ENCODE data around the gene ATP2B3. TPM values are rescaled to one million over a fixed set of nuclear protein-coding genes. Genes with fewer than 3 reads are reported as not detected.

The ATP2B3 gene
- total RNA-seq, 2 donors from 2014 or later = not detected

- H3K27me3 ChIP-seq = no peaks in the 10 kb centered on the region
- TF ChIP-seq CTCF (IDR thresholded peaks at IDR 0.05) = no peak
- no peak for TF ChIP-seq POLR2A (IDR thresholded peaks at IDR 0.05)
- no peak for DNase-seq
- H3K4me1 ChIP-seq = no peaks in the 10 kb centered on the region
- H3K27ac ChIP-seq = no peak overlapping the region
- no peak overlapping the region for H3K4me3 ChIP-seq
- intact Hi-C loops (cut with DNase I) = no loop called here
- H3K36me3 ChIP-seq (replicated peaks in 1 of 2; ENCODE audit: insufficient read depth in 1 of 2, low read depth in 2 of 2) = no peaks in the 10 kb centered on the region
- no peak for ATAC-seq
- H3K9me3 ChIP-seq = no peaks in the 10 kb centered on the region
- WGBS, 2 donors = 55% methylated on average over 4 of the region's 10 CpGs; no CpG with 5 or more reads in 1 of the 2 donors
Observed at GRCh38 chrX:153526801-153527200, 9.4 kb downstream of the ATP2B3 start.

- no peak overlapping the region for H3K4me3 ChIP-seq
- no peak for TF ChIP-seq POLR2A (IDR thresholded peaks at IDR 0.05)
- TF ChIP-seq CTCF (IDR thresholded peaks at IDR 0.05) = no peak
- H3K4me1 ChIP-seq = no peaks in the 10 kb centered on the region
- DNase-seq = no peak
- intact Hi-C loops (cut with DNase I) = no loop called here
- no peak overlapping the region for H3K27ac ChIP-seq
- H3K27me3 ChIP-seq = no peaks in the 10 kb centered on the region
- H3K36me3 ChIP-seq (replicated peaks in 1 of 2; ENCODE audit: insufficient read depth in 1 of 2, low read depth in 2 of 2) = no peaks in the 10 kb centered on the region
- H3K9me3 ChIP-seq = no peaks in the 10 kb centered on the region
- 58% methylated on average over 12 of the region's 15 CpGs; no CpG with 5 or more reads in 1 of the 2 donors for WGBS, 2 donors
- no peak for ATAC-seq
Observed at GRCh38 chrX:153527208-153527607, 9.8 kb downstream of the ATP2B3 start.

GRCh38 chrX:153530411-153531129 lies 13.1 kb downstream of the ATP2B3 start:
- TF ChIP-seq CTCF (IDR thresholded peaks at IDR 0.05) (no peak), POLR2A (IDR thresholded peaks at IDR 0.05) (no peak)
- 42 to 72% methylated on average over 5 to 14 of the region's 20 CpGs for WGBS, 2 donors
- H3K36me3 ChIP-seq (replicated peaks in 1 of 2; ENCODE audit: insufficient read depth in 1 of 2, low read depth in 2 of 2) = no peaks in the 10 kb centered on the region
- H3K27me3 ChIP-seq = no peaks in the 10 kb centered on the region
- DNase-seq (no peak), ATAC-seq (no peak)
- no peaks in the 10 kb centered on the region for H3K9me3 ChIP-seq
- no peaks in the 10 kb centered on the region for H3K4me1 ChIP-seq
- no peak overlapping the region for H3K27ac ChIP-seq
- intact Hi-C loops (cut with DNase I) = no loop called here
- no peak overlapping the region for H3K4me3 ChIP-seq

- DNase-seq = no peak
- Histone ChIP-seq H3K4me3 (no peak overlapping the region), H3K4me1 (peaks cover 8% of the 10 kb centered on the region), H3K36me3 (replicated peaks in 1 of 2; ENCODE audit: insufficient read depth in 1 of 2, low read depth in 2 of 2) (no peaks in the 10 kb centered on the region), H3K27ac (no peak overlapping the region), H3K9me3 (no peaks in the 10 kb centered on the region), H3K27me3 (no peaks in the 10 kb centered on the region)
- no peak for TF ChIP-seq CTCF (IDR thresholded peaks at IDR 0.05)
- TF ChIP-seq POLR2A (IDR thresholded peaks at IDR 0.05) = no peak
- ATAC-seq = no peak
- intact Hi-C loops (cut with DNase I) = no loop called here
- 73 to 81% methylated on average over 3 to 7 of the region's 15 CpGs for WGBS, 2 donors
Observed at GRCh38 chrX:153533091-153533490, 15.6 kb downstream of the ATP2B3 start.

- Histone ChIP-seq H3K36me3 (replicated peaks in 1 of 2; ENCODE audit: insufficient read depth in 1 of 2, low read depth in 2 of 2) (no peaks in the 10 kb centered on the region), H3K4me1 (peaks cover 23% of the 10 kb centered on the region), H3K4me3 (no peak overlapping the region), H3K27ac (no peak overlapping the region), H3K9me3 (no peaks in the 10 kb centered on the region), H3K27me3 (no peaks in the 10 kb centered on the region)
- intact Hi-C loops (cut with DNase I) = no loop called here
- DNase-seq (no peak), ATAC-seq (no peak)
- TF ChIP-seq CTCF (IDR thresholded peaks at IDR 0.05) (no peak), POLR2A (IDR thresholded peaks at IDR 0.05) (no peak)
- 80% methylated on average over 1 of the region's 11 CpGs; no CpG with 5 or more reads in 1 of the 2 donors for WGBS, 2 donors
Observed at GRCh38 chrX:153537080-153537479, 19.6 kb downstream of the ATP2B3 start.
